Suppressor macrophage treated with lipopolysaccharide for 4 hours (primary cell): Measurements from ENCODE around the gene MBTPS1.

ENCODE experiments used
- DNase-seq: peaks from one replicate; pipeline ENCODE4 v3.0.0-alpha.2; 2020

MBTPS1 gene

GRCh38 chr16:84049403-84050060 is 67.2 kb downstream of the MBTPS1 start:
- DNase-seq = no peak

GRCh38 chr16:84048871-84049270 is 67.9 kb downstream of the MBTPS1 start:
- DNase-seq = no peak

GRCh38 chr16:84048270-84048669 is 68.5 kb downstream of the MBTPS1 start:
- DNase-seq = no peak

DNA sequence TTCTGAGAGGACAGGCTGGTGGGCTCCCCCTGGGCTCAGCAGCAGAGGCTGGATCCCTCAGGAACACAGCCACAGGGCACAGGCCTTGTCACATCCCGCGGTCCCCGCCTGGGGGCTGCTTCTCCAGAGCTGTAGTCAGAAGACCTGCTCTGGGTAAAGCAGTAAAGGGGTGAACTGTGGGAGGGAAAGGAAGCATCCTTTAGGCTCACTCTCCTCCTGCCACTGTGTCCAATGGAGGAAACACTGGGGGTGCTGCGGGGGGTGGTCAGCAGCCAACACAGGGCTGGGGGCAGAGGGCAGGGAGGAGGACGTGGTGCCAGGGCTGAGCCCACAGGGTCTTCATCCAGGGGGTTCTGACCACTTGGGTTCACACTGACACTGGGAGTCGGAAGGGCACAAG is 69.1 kb downstream of the MBTPS1 start:
- no peak for DNase-seq

- DNase-seq = no peak
Measured at GRCh38 chr16:84047206-84047605, 69.5 kb downstream of the MBTPS1 start.

DNA sequence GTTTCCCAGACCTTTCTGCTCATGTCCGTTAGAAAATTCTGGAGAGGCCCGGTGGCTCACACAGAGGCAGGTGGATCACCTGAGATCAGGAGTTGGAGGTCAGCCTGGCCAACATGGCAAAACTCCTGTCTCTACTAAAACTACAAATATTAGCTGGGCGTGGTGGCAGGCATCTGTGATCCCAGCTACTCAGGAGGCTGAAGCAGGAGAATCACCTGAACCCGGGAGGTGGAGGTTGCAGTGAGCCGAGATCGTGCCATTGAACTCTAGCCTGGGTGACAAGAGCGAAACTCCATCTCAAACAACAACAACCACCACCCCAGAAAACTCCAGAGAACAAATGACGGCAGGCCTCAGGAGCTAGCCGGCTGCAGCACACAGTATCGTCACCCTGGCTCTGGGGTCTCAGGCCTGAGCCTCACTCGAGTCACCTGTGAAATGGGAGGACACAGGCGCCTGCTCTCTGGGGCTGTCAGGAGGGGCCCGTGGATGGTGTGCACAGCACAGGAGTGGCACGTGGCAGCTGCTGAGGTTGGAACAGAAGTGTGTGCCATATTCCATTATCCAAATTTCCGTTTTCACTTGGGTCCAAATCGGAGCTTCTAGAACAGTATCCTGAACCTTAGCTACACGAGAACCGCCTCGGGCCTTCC is 70.8 kb downstream of the MBTPS1 start:
- DNase-seq = no peak

DNA sequence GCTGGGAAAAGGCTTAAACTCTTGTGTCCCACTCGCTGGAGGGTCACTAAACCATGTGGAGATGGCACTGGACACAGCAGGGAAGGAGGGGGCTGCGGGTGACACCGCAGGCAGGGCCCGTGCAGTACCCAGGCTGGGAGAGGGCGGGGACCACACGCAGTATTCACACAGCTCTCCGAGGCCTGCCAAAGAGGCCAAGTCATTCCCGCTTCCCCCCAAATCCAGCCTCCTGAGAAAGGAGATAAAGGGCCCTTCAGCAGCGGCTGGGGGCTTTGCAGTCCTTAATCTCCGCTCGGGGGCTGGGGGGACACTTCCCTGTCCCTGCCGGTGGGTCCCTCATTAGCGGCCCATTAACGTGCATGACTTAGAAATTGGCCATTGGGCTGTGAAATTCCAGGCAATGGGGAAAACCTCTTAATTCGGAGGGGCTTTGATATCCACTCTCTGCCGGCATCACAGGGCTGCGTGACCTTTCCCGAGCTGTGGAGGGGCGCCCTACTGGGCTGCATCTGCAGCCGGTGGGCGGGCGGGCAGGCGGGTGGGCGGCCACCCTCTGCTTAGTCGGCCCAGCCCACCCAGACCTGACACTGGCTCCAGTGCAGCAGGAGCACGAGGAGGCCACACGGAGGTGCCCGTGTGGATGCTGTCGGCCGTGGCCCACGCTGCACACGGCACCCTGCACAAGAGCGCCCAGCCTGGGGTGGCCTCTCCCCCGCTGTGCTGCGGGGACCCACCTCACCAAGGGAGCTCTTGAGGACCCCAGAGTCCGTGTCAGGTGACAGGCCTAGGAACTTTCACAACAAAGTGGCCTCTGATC is 71.5 kb downstream of the MBTPS1 start:
- no peak for DNase-seq

GRCh38 chr16:84044118-84044488 is 72.6 kb downstream of the MBTPS1 start:
- peak; percentile 37 for DNase-seq

GRCh38 chr16:84043486-84044117 is 73.1 kb downstream of the MBTPS1 start:
- no peak for DNase-seq

DNA sequence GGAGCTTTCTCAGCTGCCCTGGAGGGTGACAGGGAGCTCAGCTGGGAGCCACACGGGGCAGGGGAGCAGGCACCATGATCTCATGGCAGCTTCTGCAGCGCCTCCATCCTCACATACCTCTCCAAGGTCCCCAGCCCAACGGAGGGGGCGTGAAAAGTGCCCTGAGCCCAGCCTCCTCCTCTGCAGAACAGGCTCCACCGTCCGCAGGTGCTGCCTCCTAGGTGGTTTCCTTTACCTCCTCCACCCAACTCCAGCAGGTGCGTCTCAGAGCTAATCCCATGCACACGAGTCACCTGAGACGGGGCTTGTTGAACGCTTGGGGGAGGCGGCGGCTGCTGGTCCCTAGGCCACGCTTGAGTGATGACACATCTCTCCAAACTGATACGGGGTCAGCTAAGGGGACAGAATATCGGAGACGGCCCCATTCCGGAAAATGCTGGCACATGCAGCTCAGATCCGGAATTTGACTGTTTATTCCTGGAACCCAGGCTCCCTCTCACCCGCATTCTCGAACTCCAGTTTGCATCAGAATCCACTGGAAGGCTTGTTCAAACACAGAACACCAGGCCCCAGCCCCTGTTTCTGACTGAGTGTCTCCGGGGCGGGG is 73.8 kb downstream of the MBTPS1 start:
- no peak for DNase-seq

DNA sequence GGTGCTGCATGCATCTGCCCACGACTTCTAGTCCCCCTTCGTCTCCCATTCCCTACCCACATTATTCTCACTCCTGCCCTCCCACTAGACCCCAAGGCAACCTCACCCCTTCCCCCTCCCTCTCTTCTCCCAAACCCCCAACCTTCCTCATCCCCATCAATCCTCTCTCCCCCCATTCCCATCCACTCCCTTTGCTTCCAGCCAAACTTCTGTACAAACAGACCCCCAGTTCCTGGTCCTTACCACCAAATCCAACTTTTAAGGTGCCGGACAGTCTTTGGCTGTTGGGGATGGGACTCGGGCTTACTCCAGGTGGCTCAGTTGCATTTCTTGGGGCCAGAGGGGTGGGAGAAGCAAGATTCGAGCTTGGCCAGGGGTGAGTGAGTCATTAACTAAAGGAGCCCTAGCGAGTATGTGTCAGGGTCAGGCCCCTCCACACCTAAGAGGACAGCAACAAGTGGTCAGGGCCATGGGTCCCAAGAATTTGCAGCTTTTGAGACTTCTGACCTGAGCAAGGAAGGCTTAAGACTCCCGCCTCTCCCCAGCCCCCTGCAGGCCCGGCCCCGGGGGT is 74.3 kb downstream of the MBTPS1 start, which contains the start of gene SLC38A8:
Gene SLC38A8, minus strand, starts transcription at position 488 of the 571 bp plus-strand sequence. CDS start 638 bp downstream, outside the sequence.
- DNase-seq = no peak

- DNase-seq = no peak
Measured at GRCh38 chr16:84041881-84042280, 74.9 kb downstream of the MBTPS1 start.

DNA sequence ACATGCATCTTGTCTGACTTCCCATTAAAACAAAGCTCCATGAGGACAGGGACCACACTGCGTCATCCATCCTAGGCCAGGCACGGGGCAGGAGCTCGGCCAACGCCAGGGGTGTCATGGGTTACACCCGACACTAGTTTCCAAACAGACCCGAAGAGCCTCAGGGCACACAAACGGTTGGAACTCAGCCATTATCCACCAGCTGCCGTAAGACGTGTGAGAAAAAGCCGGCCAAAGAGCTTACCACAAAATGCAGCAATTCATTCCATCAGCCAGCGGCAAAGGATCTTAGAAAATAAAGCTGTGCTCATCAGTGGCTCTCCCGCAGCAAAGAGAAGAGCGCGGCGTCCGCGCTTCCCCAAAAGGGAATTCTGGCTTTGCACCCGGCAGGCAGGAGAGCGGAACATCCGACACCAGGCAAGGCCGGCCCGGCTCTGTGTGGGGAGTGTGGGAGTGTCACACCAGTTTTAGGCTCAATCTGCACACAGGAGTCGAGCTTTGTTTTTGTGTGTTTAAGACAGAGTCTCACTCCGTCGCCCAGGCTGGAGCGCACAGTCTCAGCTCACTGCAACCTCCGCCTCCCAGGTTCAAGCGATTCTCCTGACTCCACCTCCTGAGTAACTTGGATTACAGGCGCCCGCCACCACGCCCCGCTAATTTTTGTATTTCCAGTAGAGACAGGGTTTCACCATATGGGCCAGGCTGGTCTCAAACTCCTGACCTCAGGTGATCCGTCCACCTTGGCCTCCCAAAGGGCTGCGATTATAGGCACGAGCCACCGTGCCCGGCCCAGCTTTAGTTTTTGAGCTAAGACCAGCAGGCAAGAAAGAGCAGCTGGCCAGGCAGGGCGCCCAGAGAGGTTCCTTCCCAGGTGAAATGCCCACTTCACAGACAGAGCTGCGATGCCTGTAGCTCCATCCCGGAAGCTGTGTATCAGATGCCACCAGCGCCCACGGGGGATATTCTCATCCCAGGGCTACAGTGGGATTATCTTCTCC is 75.6 kb downstream of the MBTPS1 start:
- no peak for DNase-seq

DNA sequence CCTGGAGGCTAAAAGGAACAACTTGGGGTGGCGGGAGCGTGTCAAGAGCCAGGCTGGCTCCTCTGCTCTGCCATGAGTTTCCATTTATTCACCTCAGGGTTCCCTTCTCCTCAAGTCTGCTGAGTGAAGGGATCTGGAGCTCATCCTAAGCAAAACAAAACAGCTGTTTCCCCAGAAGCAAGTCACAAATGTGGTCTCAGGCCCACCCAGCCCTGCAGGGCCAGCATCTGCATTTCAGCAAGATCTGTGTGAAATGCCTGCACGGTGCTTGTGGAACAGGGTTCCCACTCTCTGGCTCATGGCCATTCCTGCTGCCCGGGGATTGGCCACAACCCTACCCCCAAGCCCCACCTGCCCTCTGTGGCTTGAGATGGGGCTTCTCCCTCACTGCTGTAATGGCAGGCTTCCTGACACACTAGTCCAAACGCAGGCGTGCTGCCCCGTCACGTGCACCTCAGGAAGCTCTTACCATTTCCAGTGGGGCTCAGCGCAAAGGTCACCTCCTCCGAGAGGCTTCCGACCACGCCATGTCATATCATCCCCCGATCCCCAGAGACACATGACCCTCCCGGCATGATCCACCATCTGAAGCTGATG is 76.4 kb downstream of the MBTPS1 start:
- no peak for DNase-seq

DNA sequence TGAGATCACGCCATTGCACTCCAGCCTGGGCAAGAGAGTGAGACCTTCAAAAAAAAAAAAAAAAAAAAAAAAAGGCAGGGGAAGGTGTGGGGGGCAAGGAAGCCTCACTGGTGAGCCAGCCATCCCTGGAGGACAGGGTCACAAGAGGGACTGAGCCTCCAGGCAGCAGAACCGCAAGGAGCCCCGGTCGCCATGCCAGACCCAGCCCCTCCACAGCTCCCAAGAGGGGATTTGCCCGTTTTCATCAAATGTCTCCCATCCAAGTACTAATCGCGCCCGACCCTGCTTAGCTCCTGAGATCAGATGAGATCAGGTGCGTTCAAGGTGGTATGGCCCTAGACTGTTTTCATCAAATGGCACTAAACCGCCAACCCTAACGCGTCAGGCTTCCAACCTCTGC is 77.0 kb downstream of the MBTPS1 start:
- no peak for DNase-seq

- no peak for DNase-seq
Measured at GRCh38 chr16:84038469-84038868, 78.3 kb downstream of the MBTPS1 start.

DNA sequence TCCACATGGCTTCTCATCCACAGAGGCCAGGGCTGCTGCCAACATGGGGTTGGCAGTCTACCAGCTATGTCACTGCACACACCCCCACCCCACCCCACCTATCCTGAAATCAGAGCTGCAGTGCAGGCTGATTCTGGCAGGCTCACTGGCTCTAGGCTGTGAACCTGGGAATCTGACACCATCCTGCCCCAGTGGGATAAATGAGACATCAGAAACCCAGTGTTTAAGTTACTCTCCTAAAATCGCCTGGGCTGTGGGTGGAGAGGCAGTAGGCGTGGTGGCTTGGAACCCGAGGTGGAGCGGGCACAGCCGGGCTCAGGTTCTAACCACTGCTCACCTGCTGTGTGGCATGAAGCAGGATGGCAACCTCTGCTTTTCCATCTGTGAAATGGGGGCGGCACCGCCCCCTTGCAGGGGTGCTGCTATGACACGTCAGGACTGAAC is 79.7 kb downstream of the MBTPS1 start:
- DNase-seq = no peak

- no peak for DNase-seq
Measured at GRCh38 chr16:84036131-84036530, 80.6 kb downstream of the MBTPS1 start.

GRCh38 chr16:84034516-84034915 is 82.2 kb downstream of the MBTPS1 start:
- no peak for DNase-seq

DNA sequence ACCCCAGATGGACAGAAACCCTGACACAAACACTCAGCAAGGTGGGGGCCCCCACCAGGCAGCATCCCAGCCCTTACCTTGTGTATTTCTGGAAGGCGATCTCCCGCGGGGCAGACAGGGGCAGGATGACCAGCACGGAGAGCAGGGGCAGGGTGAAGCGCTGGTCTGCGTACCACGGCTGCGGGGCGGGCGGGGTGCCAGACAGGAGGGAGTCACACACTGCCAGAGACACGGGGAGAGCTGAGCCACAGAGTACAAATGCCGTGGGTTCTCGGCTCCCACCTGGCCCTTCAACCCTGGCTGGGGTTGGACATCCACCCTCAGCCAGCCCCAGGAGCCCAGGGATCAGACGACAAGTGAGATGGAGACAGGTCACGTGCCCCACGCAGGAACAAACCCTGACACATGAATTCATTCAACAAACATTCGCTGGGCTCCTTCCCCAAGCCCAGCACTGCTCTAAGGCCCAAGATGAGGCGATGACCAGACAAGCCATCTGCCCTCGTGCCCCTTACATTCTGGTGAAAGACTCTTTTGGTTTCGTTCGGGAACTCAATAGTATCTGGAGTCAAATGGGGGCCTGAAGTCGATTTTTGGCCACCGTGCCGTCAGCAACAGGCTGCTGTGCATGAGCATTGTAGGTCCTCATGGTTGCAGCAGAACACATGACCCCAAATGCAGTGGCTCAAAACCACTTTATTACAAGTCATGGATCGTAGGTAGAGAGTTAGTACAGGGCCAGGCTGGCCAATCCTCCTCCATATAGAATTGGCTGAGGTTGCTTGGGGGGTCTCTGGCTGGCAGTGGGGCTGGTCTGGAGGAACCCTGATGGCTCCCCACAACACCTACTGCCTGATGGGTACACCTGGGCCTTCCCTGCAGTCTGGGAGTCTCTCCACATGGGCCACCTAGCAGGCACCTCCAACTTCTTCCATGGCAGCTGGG is 83.2 kb downstream of the MBTPS1 start:
- DNase-seq = no peak
